GM10248 (cell line): ENCODE results near the gene CCDC34.

Experiments used
- CTCF ChIA-PET: fragments of 300-600 bp; sonication (Branson Sonifier 250); formaldehyde crosslinking; extraction: SDS; loops from one replicate; lab custom pipeline; 2021; ENCODE audit warnings: antibody characterized with exemption; lab: Yijun Ruan, JAX
- POLR2A ChIA-PET: fragments of 350-650 bp; sonication (Branson Sonifier 250); formaldehyde crosslinking; extraction: SDS; loops from one replicate; lab custom pipeline; 2020; ENCODE audit warnings: antibody characterized with exemption; lab: Yijun Ruan, JAX
- DNase-seq: peaks from one replicate; pipeline ENCODE4 v3.0.0; 2012; ENCODE audit errors: extremely low spot score
- TF ChIP-seq, protein P1 (sequence below): IDR thresholded peaks from 2 replicates; pipeline ENCODE4 v1.5.1; 2012; ENCODE audit warnings: mild to moderate bottlenecking, low read depth; ENCODE audit errors: extremely low read depth, missing control alignments, control extremely low read depth

CCDC34 gene

DNA sequence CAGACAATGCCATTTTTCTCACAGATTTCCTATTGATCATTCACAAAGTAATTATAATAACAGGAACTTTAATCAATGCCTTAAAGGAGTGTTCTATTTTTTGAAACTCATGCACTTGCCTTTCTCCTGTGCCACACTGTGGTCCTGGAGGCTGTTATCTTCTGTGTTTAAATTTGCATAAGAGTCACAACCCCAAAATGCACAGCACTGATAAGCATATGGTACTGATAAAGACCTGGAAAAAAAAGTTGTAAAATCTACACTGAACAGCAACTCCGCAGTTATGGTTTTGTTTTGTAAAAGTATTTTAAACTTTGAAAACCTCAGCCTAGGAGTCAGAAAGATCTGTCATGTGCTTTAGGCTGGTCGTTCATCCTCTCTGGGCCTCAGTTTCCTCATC lies 9.1 kb upstream of the CCDC34 start:
- DNase-seq: no peak
- TF ChIP-seq, protein P1, sequence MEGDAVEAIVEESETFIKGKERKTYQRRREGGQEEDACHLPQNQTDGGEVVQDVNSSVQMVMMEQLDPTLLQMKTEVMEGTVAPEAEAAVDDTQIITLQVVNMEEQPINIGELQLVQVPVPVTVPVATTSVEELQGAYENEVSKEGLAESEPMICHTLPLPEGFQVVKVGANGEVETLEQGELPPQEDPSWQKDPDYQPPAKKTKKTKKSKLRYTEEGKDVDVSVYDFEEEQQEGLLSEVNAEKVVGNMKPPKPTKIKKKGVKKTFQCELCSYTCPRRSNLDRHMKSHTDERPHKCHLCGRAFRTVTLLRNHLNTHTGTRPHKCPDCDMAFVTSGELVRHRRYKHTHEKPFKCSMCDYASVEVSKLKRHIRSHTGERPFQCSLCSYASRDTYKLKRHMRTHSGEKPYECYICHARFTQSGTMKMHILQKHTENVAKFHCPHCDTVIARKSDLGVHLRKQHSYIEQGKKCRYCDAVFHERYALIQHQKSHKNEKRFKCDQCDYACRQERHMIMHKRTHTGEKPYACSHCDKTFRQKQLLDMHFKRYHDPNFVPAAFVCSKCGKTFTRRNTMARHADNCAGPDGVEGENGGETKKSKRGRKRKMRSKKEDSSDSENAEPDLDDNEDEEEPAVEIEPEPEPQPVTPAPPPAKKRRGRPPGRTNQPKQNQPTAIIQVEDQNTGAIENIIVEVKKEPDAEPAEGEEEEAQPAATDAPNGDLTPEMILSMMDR: no peak
- POLR2A ChIA-PET: no interaction called here
- CTCF ChIA-PET: interaction anchor here (1.1 to 2.1 kb wide), 5 partner anchors 9 to 113 kb away, joined by 3 to 5 read pairs (median 3); partner anchors contain the start of gene CCDC34

DNA sequence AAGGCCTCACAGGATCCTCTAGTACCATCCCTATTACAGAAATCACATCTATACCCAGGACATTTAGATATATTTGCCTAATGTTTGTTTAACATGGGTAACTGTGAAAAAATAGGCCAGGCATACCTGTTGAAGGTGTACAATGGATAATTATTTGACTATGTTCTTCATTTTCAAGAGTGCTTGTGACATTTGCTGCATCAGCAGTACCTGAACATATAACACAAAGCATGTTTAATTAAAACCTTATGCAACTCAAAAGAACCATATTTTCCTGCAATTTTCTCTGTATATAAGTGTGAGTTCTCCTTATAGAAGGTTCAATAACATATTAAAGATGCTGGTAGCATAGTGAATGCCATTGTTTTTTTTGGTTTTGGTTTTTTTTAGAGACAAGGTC lies 8.5 kb upstream of the CCDC34 start:
- CTCF ChIA-PET: interaction anchor here (2.1 kb wide), 1 partner anchor 9 kb away, joined by 5 read pairs; the partner anchor contains the start of gene CCDC34
- DNase-seq: no peak
- POLR2A ChIA-PET: no interaction called here
- TF ChIP-seq, protein P1: no peak

DNA sequence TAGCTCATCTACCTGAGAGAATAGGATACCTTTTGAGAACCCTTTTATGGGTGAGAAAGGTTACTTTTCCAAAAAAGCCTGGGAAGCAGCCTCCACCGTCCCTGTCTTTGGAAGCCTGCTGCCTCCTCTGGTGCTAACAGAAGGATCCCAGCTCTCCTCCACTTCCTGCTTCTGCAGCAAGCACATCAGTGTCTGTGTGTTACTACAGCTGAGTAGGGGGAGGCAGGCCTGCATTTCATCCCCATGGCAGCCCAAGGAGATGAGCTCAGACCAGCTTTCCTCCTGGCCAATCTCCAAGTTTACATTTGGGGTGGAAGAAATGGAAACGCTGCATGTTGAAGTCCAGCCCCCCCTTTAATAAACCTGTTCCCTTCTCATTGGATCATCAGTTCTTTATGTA lies 7.4 kb upstream of the CCDC34 start:
- TF ChIP-seq, protein P1: no peak
- CTCF ChIA-PET: interaction anchor here (0.9 to 2.1 kb wide), 6 partner anchors 7 to 115 kb away, joined by 3 to 5 read pairs (median 3); partner anchors contain the start of gene CCDC34
- POLR2A ChIA-PET: no interaction called here

DNA sequence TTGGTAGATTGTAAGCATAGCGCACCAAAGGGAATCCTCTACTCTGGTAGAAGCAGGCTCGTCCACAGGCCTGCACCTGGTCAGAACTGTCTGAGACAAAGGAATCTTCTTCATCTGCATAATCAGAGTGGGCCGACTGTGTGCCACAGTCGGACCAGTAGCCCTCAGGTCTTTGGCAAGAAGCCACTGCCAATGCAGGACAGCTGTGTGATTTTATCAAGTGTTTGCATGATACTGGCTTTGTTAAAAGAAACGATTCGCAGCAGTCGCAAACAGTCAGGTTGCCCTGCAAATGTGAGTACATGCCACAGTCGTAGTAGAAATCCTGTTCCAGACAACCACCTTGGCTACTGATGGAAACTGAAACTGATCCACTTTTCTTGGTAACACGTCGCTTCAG lies 4.9 kb upstream of the CCDC34 start:
- ChIA-PET CTCF (no interaction called here), POLR2A (interaction anchor here (0.6 kb wide), 1 partner anchor 64 kb away, joined by 7 read pairs; no protein-coding TSS in a partner anchor)
- TF ChIP-seq, protein P1: no peak
- no peak for DNase-seq

More for the DNA sequence above, 7.4 kb upstream of the CCDC34 start:
- no peak for DNase-seq

DNA sequence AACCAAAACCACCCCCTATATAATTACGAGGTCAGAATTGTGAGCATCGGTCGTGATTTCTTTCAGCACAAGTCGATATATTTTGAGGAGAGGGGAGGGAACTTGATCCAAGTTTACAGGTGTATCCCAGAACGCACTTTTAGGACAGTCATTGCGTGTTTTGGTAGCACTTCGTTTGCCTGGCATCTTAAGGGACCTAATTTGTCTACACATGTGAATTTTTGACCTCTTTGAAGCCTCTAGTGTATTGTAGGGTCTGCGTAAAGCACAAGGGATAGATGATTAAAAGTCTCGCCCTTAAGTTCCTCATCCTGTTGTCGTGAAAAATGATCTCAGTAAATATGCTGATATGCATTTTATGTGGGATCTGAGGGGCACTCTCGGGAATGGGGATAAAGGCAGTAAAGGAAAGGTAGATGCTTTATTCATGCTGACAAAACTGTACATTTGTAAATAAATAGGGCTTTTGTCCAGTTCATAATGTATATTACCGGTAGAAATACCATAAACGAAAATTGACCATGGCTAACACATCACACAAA lies 632 bp upstream of the CCDC34 start:
- no peak for DNase-seq
- POLR2A ChIA-PET: no interaction called here
- TF ChIP-seq, protein P1: no peak
- CTCF ChIA-PET: interaction anchor here (0.8 to 1.4 kb wide), 4 partner anchors 8 to 46 kb away, joined by 3 to 5 read pairs (median 3); no protein-coding TSS in a partner anchor

DNA sequence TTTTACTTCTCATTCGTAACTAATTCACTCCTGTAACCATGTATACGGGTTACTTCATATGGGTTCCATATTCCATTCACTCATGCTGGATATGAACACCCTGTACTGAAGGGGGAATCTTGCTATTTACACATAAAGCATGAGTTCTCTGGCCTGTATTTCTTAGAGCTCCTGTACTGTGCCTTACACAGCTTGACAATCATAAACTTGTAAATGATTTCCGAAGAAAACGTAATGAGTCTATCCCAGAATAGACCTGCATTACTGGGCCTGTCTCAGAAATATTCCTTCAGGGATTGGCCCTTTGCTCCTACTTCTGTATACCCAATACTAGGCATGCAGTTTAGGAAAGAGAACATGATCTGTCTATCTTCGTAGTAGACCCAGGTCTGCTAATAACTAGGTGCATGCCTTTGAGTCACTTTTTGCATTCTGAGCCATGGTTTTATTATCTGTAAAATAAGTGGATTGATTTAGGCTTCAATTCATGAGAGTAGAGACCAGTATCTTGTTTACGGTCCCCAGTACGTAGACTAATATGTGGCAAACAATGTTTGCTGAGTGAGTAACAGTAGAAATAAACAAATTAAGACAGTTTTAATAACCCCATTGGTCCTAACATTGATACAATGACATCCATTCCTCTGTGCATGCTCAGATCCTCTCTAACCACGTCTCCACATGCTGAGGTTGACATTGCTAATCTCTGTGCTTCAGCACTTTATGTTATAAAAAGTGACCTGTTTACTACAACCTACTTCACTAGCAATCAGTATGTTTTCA lies 1.2 kb downstream of the CCDC34 start:
- TF ChIP-seq, protein P1: no peak
- no peak for DNase-seq
- POLR2A ChIA-PET: no interaction called here
- CTCF ChIA-PET: no interaction called here
